IPS-NIHi7 (cell line): Measurements from ENCODE around the gene STX11.
A peak's percentile ranks its signal among the peaks of the same experiment; 100 is the strongest.
"Not testable (repeated sequence)": the region's sequence is repeated elsewhere in the genome, so short reads cannot be mapped to it uniquely, and the experiment has no call there.

Experiments
- DNase-seq: peaks from one replicate; pipeline ENCODE4 v3.0.0; 2012; ENCODE audit warnings: mixed read lengths; ENCODE audit errors: extremely low spot score

The STX11 gene

DNA sequence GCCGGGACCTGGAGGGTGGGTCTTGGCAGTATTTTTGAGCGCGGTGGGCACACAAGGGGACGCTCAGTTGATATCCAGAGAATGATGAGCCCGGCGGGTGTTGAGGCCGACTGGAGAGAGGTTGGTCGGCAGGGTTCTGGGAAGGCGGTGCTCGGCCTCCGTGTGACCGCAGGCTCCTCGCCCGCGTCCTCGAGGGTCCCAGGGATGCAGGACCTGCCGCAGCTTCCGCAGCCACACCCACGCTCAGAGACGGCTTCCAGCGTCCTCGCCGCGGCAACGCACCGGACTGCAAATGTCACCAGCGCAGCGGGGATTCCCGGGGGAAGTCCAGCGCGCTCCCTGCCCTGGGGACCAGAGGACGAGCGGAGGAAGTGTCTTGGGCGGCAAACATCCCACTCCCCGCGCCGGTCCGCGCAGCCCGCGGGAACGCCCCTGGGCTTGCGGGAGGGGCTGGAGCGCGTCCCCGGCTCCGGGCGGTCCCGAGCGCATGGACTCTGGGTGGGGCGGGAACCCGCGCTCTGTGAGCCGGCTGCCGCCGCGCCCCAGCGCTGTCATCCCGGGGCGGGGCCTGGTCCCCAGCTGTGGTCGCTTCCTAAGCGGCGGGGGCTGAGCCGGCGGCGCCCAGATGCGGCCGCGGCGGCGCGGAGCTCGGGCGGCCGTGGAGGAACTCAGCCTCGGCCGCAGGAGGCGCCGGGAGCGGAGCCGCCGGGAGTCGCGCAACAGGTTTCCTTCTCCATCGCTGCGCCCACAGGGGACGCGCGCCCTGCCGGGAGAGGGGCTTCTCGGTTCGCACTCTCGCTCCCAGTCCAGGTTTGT, at the start of gene STX11:
TSS of gene STX11 (plus strand) at position 624 of the 816 bp plus-strand sequence. CDS start 36,111 bp downstream, outside the sequence.
- peak; percentile 63 for DNase-seq

DNA sequence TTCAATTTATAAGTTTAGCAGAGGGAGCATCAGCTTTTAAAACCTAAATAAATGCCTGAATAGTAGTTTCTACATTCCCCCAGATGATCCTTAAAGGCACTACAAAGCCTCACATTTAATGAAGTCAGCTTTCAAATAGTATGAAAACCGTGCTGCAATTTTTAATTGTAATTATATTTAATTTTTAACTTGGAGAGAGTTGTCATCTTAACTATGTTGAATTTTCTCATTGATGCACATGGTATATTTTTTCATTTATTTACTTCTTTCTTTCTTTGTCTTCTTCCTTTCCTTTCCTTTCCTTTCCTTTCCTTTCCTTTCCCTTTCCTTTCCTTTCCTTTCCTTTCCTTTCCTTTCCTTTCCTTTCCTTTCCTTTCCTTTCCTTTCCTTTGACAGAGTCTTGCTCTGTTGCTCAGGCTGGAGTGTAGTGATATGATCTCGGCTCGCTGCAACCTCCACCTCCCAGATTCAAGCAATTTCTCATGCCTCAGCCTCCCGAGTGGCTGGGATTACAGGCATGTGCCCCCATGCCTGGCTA, 47.2 kb upstream of the STX11 start:
- DNase-seq: no peak

DNA sequence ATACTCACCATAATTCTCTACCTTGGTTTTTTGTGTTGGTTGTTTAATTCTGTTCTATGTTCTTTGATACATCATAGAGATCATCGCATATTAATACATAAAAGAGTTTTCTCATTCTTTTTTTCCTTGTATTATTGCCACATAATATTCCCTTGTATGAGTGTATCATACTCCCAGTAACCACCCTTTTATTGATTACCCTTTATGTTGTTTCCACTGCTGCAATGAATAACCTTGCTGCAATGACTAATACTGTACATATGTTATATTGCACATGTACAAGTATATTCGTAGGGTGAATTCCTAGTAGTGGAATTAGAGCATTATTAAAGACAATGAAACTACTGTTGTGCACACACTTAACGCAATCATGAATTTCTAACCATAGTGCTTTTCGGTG, 45.8 kb upstream of the STX11 start:
- DNase-seq: no peak

DNA sequence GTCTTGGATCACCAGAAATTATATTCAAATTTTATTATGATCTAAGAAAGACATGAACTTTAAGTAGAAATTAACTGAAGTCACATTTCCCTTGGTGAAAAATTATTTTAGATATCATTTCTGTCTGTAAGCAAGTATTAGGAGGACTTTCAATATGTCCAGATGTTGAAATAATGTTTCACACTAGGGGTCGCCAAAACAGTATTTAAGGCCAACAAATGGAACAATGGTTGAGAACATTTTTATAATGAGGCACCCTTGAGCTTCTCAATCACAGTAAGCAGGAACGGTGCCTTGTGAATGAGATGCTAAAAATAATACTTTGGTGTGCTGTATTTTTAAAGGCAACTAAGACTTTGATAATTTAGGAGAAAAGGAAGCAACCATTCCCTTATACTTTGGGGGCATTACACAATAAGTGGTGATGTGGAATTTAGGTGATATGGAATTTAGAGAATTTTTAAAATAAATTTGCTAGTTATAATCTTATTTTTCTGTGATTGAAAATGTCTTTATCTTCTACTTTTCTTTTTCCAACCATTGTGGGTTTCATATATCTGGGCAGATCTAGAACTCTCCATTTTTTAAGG, 45.3 kb upstream of the STX11 start:
- peak; percentile 53 for DNase-seq

DNA sequence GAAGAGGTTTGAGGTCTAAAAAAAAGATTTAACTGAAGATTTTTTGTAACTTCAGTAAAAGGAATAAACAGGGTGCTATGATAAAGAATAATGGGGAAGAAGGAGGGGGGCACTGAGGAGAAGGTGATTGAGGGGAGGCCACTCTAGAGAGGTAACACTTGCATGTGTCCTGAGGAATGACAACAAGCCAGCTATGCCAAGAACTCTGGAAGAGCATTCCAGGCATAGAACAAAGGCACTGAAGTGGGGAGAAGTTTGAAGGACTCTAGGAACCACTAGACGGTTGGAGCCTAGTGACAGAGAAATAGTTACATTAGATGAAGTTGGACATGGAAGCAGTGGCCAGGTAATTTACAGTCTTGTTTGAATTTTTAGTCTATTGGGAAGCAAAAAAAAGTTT, 44.1 kb upstream of the STX11 start:
- DNase-seq: no peak

DNA sequence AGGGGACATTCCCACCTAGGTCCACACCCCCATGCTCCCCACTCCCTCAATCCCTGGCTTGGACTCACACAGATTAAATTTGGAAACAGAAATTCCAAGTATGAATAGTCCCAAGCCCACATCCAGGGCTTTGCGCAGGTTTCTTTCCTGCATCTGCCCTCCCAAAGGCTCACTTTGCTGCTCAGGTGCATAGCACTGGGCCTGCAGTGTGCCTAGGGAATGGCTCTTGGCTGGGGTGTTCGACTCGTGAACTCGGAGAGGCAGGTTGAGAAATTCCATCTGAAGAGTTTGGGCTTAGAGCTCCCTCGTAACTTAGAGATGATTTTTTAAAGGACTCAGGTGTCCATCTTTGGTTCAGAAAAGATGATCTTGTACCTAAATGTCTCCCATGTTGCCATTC, 40.1 kb upstream of the STX11 start:
- no peak for DNase-seq

DNA sequence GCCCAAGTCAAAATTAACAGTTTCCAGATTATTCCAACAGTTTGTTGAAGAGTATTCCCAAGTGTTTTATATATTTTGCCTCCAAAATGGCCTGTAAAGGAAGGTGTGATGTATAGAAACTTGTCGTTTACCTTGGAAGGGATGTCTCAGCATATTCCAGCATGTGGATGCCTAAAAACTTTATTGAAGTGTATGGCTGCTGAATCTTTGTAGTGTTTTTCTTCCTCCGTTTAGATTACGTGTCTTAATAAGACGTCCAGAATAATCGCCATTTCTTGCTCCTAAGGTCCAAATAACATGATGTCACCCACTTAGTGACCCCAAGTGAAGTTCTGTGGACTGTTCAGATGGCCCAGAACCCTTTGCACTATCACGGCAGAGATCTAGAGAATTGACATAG, 37.0 kb upstream of the STX11 start:
- DNase-seq: no peak

DNA sequence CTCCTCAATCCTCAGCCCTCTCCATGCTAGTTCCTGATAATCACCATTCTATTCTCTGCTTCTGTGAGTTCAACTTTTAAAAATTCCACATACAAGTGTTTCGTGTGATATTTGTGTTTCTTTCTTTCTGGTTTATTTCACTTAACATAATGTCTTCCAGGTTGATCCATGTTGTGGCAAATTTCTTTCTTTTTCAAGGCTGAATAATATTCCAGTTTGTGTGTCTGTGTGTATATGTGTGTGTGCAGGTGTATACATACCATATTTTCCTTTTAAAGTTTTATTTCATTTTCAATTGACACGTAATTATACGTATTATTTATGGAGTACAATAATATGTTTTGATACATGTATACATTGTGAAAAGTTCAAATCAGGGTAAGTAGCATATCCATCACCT, 35.1 kb upstream of the STX11 start:
- DNase-seq: no peak

DNA sequence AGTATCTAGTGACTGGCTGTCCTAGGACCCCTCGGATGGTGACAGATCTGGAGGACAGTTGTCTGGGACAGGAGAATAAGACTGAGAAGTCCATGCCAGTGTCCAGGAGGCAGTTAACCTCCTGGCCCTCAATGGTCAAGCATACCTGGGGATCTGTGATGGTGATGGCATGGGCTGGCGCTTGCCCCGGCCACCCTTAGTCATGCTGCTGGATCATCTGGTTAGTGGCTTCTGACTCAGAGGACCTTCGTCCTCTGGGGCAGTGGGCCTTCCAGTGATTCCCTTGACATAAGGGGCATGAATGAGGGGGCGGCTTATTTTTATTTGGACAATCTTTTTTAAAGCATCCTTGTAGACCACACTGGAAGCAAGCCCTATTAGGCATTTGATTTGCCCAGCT, 30.9 kb upstream of the STX11 start:
- DNase-seq: no peak

DNA sequence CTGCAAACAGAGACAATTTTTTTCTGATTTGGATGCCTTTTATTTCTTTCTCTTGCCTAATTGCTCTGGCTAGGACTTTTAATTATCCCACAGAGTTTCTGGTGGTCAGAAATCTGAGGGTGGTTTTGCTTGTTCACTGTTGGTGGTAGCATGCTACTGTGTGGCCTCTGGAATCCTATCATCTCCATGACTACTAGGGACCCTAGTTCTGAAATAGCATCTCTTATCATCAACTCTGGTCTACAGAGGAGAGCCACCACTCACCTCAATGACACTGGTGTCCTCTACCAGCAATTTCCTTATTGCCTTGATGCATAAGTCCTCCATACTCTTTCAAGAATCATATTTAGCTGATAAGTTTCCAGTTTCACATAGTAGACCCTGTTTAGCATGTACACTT, 27.5 kb upstream of the STX11 start:
- no peak for DNase-seq

DNA sequence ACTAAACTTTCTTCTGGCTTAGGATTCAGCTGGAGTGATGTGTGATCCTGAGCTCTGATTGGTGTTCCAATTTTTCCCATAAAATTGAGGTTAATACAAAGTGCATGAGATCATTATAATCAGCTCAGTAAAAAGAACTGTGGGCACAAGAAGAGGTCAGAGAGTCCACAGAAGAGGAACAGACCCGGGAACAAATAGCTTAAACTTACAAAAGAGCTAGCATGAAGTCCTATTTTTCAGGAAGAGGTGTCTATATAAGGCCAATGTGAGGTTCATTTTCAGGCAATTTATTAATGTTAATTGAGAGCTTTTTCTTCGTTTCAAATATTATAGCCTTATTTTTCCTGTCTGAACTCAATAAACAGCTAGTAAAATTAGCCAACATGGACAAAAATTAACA, 26.9 kb upstream of the STX11 start:
- no peak for DNase-seq

DNA sequence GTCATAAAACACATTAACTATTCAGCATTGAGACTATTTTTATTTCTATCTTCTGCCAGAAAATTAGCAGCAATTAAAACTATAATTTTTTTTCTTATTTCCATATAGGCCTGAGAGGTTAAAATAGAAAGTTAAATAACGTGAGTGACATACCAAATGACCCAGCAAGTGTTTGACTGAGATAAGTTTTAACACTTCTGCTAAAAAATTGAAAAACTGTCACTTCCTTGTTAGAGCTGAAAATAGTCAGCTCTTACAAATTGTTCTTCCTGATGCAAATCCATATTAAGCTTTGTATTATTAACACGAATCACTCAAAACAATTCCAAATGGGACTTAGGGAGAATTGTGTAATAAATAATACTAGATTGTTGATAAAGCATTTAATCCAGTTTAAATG, 26.5 kb upstream of the STX11 start:
- no peak for DNase-seq

DNA sequence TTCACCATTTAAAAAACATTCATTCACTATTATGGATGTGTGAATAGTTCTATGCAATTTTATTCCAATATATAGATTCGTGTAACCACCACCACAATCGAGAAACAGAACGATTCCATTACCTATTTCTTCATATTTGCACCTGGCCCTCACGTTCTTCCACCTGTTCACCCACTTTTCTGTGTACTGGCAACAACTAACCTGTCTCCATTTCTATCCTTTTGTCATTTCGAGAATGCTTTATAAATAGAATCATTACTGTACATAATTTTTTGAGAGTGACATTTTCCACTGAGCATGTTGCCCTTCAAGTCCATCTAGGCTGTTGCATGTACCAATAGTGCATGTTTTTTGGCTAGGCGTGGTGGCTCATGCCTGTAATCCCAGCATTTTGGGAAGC, 23.2 kb upstream of the STX11 start:
- DNase-seq: no peak

DNA sequence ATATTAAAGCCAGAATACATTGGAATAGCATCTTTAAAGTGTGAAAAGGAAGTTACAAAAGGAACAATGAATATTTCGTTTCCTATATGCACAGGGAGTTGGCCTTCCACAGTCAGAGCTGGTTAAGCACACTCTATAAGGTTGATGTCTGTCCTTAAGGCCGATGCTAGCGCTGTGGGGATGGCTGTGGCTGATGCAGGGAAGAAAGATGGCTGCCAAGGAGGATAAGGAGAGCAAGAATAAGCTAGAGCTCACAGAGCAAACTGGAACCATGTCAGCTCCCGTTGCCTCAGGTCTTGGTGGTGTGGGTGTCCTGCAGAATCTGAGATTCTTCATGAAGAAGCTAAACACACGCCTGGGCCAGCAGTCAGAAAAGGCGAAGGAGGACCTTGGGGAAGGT, 20.8 kb upstream of the STX11 start:
- DNase-seq: no peak

DNA sequence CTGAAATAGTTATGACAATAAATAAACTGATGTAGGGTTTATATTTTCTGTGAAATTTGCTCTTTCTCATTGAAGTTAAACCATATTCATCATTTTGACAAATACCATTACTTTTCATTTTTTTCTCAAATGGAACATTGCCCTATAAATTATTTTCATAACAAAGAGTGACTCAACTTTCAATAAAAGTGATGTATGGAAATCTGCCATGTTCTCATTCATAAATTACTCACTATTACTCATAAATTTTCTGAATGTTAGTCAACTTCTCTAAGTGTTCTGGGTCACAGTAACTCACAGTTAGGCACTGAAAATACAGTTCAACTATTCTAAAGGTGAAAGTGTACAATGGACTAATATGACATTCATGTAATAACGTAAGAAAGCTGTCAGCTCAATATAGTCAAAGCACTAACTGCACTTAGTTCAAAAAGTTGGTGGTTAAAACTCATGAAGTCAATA, 19.0 kb upstream of the STX11 start:
- DNase-seq: no peak

DNA sequence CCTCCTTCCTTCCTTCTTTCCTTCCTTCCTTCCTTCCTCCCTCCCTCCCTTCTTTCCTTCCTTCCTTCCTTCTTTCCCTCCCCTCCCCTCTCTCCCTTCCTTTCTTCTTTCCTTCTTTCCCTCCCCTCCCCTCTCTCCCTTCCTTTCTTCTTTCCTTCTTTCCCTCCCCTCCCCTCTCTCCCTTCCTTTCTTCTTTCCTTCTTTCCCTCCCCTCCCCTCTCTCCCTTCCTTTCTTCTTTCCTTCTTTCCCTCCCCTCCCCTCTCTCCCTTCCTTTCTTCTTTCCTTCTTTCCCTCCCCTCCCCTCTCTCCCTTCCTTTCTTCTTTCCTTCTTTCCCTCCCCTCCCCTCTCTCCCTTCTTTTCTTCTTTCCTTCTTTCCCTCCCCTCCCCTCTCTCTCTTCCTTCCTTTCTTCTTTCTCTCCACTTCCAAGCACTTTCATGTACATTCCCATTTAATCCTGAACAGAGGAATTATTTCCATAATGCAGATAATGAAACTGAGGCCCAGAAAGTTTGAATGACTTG, 18.1 kb upstream of the STX11 start:
- DNase-seq: not testable (repeated sequence)

DNA sequence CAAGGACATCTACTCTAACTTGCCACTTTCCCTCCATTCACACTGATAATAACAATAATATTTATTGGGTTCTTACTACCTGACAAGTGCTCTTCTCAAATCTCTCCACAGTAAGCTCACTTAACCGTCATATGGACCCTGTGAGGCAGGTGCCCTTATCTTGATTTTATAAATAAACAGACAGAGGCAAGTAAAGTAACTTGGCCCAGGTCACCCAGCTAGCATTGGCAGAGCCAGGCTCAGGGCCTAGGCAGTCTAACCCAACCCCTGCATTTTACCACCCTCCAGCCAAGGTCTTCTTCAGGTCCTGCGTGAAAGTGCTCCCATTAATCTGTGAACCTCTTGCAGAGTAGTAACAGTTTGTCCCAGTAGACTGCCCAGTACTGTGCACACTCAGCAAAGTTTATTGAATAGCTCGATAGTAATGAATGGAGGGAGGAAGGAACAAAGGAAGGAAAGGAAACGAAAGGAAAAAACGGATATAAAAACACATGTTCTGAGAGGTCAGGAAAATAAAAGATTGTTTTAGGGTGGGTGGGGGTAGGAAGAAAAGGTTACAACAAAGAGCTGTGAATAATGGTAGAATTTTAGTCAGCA, 17.0 kb upstream of the STX11 start:
- no peak for DNase-seq

DNA sequence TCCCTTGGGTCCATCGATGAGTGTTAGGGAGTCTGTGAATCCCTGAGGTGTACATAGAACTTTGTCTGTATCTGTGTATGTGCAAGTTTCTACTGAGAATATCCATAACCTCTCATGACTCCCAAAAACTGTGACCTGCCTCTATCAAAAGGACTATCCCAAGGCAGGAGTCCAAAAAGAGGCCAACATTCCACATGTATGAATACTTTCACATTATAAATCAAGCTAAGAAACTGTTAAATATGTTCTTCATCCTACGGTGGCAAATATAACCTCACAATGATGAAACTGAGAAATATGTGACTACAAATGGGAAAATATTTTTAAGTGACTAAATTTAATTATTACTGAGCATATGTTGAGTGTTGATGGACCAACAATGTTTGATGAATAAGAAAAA, 16.1 kb upstream of the STX11 start:
- no peak for DNase-seq

DNA sequence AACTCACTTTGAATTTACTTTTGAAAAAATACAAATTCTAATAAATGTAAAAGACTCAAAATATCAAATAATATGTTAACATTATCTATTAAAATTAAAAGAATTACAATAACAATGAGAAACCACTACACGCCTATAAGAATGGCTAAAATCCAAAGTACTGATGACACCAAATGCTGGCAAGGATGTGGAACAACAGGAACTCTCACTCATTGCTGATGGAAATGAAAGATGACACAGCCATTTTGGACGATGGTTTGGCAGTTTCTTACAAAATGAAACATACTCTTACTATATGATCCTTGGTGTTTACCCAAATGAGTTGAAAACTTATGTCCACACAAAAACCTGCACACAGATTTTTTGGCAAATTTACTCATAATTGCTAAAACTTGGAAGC, 15.6 kb upstream of the STX11 start:
- DNase-seq: no peak

DNA sequence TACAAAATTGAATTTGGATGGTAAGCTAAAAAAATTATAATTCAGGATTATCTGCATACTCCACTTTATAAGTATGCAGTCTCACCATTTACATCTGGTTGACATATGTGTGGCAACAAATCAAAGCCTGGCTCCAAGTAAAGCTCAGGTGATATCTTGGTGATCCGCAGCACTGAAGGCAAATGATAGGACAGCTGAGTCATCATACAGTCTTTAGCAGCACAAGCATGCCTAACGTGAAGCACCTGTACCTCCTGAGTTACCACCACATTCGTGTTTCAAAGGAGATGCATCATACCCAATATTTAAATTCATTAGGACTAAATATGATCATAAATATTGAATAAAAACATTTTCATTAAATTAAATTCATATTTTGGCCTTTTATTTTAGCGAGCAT, 11.8 kb upstream of the STX11 start:
- no peak for DNase-seq

DNA sequence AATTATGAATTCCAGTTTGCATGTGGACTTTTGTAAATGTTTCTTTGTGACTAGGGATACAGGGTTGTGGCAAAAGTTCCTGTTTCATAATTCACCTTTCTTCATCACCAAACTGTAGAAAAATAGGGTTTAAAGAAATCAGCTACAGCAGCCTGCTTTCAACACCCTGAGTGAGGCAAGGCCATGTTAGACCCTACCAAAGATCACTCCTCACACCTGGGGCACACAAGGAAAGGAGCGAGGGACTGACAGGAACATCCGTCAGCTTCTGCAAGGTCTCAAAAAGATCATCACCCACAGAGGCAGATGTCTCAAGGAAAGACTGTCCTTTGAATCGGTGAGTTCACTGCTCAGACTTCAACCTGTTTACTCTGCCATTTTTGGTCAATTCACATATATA, 10.5 kb upstream of the STX11 start:
- DNase-seq: no peak

DNA sequence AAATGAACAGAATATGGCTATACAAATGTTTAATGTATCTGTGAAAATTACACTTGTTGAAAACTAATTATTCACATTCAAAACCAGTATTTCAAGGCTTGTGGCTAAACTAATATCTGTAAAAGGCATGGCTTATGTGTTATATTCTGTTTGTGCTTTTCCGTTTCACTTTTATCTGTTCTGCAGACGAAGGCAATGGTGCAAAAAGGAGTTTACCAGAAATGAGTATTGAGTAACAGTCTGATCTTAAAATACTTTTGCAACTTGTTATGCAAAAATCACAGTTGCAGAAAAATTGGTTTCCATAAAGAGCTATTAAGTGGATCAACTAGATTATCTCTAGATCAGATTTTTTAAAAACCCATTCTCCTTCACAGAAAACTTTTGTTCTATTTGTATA, 9.4 kb upstream of the STX11 start:
- no peak for DNase-seq

DNA sequence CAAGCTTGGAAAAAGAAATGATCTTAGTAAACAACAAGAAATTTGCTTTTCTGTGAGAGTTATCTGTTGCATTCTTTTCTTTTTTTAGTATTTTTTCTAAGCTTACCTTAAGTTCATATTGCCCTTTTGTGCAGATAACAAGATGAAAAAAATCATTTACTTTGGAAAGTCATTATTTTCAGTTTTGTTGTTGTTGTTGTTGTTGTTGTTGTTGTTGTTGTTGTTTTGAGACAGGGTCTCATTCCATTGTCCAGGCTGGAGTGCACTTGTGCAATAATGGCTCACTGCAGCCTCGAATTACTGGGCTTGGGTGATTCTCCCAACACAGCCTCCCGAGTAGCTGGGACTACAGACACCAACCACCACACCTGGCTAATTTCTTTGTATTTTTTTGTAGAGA, 8.8 kb upstream of the STX11 start:
- DNase-seq: no peak
